ENCODE measurements around the gene NUP58.

- TF ChIP-seq CTCF (IDR thresholded peaks at IDR 0.05) (no peak), POLR2AphosphoS5 (IDR thresholded peaks at IDR 0.05) (no peak)
Observed at GRCh38 chr13:25291691-25292090, 9.7 kb upstream of the NUP58 start.
